Measurements from ENCODE around the gene EXO1. TPM values are rescaled to one million over a fixed set of nuclear protein-coding genes. Genes with fewer than 3 reads are reported as not detected.

Gene EXO1
- total and polyA plus RNA-seq, 2 donors (not counting 3 experiments of a cell fraction or from before 2014, with no cell fraction given) = 4.1 to 23.5 TPM

DNA sequence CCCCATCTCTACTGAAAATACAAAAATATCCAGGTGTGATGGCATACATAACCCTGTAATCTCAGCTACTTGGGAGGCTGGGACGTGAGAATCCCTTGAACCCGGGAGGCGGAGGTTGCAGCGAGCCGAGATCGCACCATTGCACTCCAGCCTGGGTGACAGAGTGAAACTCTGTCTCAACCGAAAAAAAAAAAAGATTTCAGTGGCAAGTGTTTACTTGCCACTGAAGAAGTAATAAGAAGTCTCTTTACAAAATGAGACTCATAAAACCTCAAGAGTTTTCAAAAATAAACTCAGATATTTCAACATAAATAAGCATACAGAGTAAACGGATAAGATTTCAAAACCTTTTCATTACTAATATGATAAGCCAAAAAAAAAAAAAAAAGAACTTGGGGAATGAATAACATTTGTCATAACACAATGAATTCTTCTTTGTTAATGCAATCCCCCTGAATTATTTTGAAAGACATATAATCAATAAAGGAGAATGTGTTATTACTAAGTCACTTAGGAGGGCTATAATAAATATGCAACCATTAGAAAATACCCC lies 34.2 kb upstream of the EXO1 start:
- CTCF ChIA-PET = no interaction called here
- Histone ChIP-seq H3K4me2 (ENCODE audit: insufficient read depth, low read length) (no peak overlapping the region), H3K27ac (ENCODE audit: insufficient read depth, low read depth, low read length) (no peak overlapping the region), H4K20me1 (replicated peaks; ENCODE audit: control insufficient read depth, extremely low read depth, insufficient read depth, low read length) (no peaks in the 10 kb centered on the region), H3K9me3 (replicated peaks; ENCODE audit: control insufficient read depth, insufficient read depth, low read length) (no peaks in the 10 kb centered on the region), H2AFZ (ENCODE audit: low read depth, low read length) (no peak overlapping the region), H3K9me1 (replicated peaks; ENCODE audit: control insufficient read depth, extremely low read depth, insufficient read depth, low read length) (no peaks in the 10 kb centered on the region), H3K36me3 (ENCODE audit: control insufficient read depth in 2 of 2, extremely low read depth in 1 of 2, insufficient read depth in 2 of 2, low read length in 2 of 2) (no peaks in the 10 kb centered on the region), H3K27me3 (ENCODE audit: control insufficient read depth in 2 of 2, insufficient read depth in 2 of 2, low read length in 2 of 2) (peaks cover 0 to 3% of the 10 kb centered on the region in 2 experiments), H3K4me3 (replicated peaks in 1 of 3; ENCODE audit: insufficient read depth in 1 of 3, low read depth in 1 of 3, low read length in 3 of 3) (no peak overlapping the region), H3K9ac (replicated peaks; ENCODE audit: extremely low read depth, insufficient read depth, low read length) (no peak overlapping the region), H3K79me2 (ENCODE audit: control insufficient read depth, insufficient read depth, low read length) (no peaks in the 10 kb centered on the region), H3K4me1 (ENCODE audit: control insufficient read depth, extremely low read depth, insufficient read depth, low read length) (no peaks in the 10 kb centered on the region)
- FAIRE-seq (no peak), DNase-seq (ENCODE audit: low read depth, low spot score) (no peak)
- POLR2A ChIA-PET = no interaction called here
- TF ChIP-seq JUN (IDR thresholded peaks at IDR 0.05; ENCODE audit: borderline replicate concordance, insufficient read depth, insufficient read length, low read depth) (no peak), EZH2 (IDR thresholded peaks at IDR 0.05; ENCODE audit: borderline replicate concordance, low read depth, low read length, severe bottlenecking) (no peak), MAX (IDR thresholded peaks at IDR 0.05; ENCODE audit: insufficient read depth, insufficient read length) (no peak), MYC (IDR thresholded peaks at IDR 0.05; ENCODE audit: low read depth, low read length) (no peak), POLR2AphosphoS5 (IDR thresholded peaks at IDR 0.05; ENCODE audit: insufficient read depth, low read depth, low read length) (no peak), GATA2 (IDR thresholded peaks at IDR 0.05; ENCODE audit: insufficient read depth, insufficient read length, low read depth, low read length) (no peak), FOS (IDR thresholded peaks at IDR 0.05; ENCODE audit: borderline replicate concordance, insufficient read depth, low read length) (no peak), CTCF (IDR thresholded peaks at IDR 0.05; ENCODE audit: extremely low read depth in 1 of 2, insufficient read depth in 1 of 2, low read depth in 1 of 2, low read length in 2 of 2) (no peak)
- intact Hi-C loops (cut with micrococcal nuclease) = no loop called here
- dilution Hi-C loops (cut with MboI; ENCODE audit: extremely low pct_ligation_motif_present, low sequenced_read_pairs) = no loop called here
- BruUV-seq (replicated peaks) = no TSS peak
